ENCODE results near the gene BORCS8.

The BORCS8 gene

GRCh38 chr19:19230999-19231398, 39.0 kb upstream of the BORCS8 start:
- H3K27ac ChIP-seq = no peak overlapping the region
- TF ChIP-seq ZFX (IDR thresholded peaks at IDR 0.05) (no peak), CTCF (conservative IDR thresholded peaks at IDR 0.05) (no peak)

- TF ChIP-seq CTCF (conservative IDR thresholded peaks at IDR 0.05) = no peak
- no peak for TF ChIP-seq ZFX (IDR thresholded peaks at IDR 0.05)
Measured at GRCh38 chr19:19229701-19230100, 37.7 kb upstream of the BORCS8 start.

DNA sequence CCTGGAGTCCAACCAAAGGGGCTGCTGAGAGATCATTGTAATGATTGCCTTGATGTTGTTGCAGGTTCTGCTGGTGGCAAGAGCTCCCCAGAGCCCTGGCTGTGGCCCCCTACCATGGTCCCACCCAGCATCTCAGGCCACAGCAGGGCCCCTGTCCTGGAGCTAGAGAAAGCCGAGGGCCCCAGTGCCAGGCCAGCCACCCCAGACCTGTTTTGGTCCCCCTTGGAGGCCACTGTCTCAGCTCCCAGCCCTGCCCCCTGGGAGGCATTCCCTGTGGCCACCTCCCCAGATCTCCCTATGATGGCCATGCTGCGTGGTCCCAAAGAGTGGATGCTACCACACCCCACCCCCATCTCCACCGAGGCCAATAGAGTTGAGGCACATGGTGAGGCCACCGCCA, 35.3 kb upstream of the BORCS8 start:
- no peak for TF ChIP-seq CTCF (conservative IDR thresholded peaks at IDR 0.05)
- TF ChIP-seq ZFX (IDR thresholded peaks at IDR 0.05) = no peak
- no peak overlapping the region for H3K27ac ChIP-seq

More at GRCh38 chr19:19229701-19230100, 37.7 kb upstream of the BORCS8 start:
- H3K27ac ChIP-seq = no peak overlapping the region

DNA sequence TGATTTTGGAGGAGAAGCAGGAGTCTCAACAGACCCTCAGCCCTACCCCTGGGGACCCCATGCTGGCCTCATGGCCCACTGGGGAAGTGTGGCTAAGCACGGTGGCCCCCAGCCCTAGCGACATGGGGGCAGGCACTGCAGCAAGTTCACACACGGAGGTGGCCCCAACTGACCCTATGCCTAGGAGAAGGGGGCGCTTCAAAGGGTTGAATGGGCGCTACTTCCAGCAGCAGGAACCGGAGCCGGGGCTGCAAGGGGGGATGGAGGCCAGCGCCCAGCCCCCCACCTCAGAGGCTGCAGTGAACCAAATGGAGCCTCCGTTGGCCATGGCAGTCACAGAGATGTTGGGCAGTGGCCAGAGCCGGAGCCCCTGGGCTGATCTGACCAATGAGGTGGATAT, 34.7 kb upstream of the BORCS8 start:
- no peak overlapping the region for H3K27ac ChIP-seq
- TF ChIP-seq ZFX (IDR thresholded peaks at IDR 0.05) = no peak
- no peak for TF ChIP-seq CTCF (conservative IDR thresholded peaks at IDR 0.05)

GRCh38 chr19:19226204-19226603, 34.3 kb upstream of the BORCS8 start:
- no peak overlapping the region for H3K27ac ChIP-seq
- TF ChIP-seq ZFX (IDR thresholded peaks at IDR 0.05) (no peak), CTCF (conservative IDR thresholded peaks at IDR 0.05) (no peak)

- TF ChIP-seq ZFX (IDR thresholded peaks at IDR 0.05) (no peak), CTCF (conservative IDR thresholded peaks at IDR 0.05) (peak; percentile 89)
- no peak overlapping the region for H3K27ac ChIP-seq
Measured at GRCh38 chr19:19224852-19225494, 33.0 kb upstream of the BORCS8 start.

DNA sequence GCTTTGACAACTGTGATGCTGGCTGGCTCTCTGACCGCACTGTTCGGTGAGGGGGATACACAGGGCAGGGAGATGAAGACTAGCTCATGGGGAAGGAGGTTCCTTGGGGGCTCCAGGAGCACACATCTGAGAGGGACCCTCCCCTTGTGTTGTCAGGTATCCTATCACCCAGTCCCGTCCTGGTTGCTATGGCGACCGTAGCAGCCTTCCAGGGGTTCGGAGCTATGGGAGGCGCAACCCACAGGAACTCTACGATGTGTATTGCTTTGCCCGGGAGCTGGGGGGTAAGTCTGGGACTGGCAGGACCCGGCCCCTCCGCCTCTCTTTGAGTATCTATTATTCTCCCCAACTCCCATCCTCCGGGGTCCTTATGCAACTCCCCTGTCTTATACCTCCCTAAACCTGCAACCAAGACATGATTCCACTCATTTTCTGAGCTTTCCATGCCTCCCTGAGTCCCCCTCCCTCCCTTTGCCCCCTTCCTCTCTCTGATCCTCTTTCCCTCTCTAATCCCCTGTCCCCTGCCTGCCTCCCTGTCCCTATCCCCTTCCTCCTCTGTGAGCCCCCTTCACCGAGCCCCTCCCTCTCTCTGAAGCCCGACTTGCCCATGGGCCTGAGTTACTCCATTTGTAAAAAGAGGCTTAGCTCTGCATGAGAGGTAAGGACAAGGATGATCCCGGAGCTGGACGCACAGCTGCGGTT, 32.3 kb upstream of the BORCS8 start:
- TF ChIP-seq ZFX (IDR thresholded peaks at IDR 0.05) (no peak), CTCF (conservative IDR thresholded peaks at IDR 0.05) (no peak)

More for the DNA sequence above, 32.3 kb upstream of the BORCS8 start:
- no peak overlapping the region for H3K27ac ChIP-seq

Measured in C4-2B (cell line).